ENCODE results near the gene RAB37. TPM values are rescaled to one million over a fixed set of nuclear protein-coding genes. Genes with fewer than 3 reads are reported as not detected.

RAB37 gene
- total and polyA plus RNA-seq, 2 of the 13 experiments (the other 11 are each of a cell fraction or from before 2014, with no cell fraction given) = 0.91 to 3.7 TPM

- TF ChIP-seq ZNF331 (CRISPR knock-in tag; IDR thresholded peaks at IDR 0.05) (peak; percentile 82; the same call in 1 of the 2 replicates), ZNF441 (CRISPR knock-in tag; IDR thresholded peaks at IDR 0.05; ENCODE audit: borderline replicate concordance) (peak; percentile 78; the same call in 1 of the 2 replicates), ZNF841 (CRISPR knock-in tag; IDR thresholded peaks at IDR 0.05; ENCODE audit: borderline replicate concordance) (no peak), KDM4B (CRISPR knock-in tag; IDR thresholded peaks at IDR 0.05) (peak; percentile 74; the same call in 1 of the 2 replicates), SIN3B (IDR thresholded peaks at IDR 0.05; ENCODE audit: low read length) (peak; percentile 58), ZNF101 (CRISPR knock-in tag; IDR thresholded peaks at IDR 0.05; ENCODE audit: borderline replicate concordance, low read depth) (no peak), ARNTL (CRISPR knock-in tag; IDR thresholded peaks at IDR 0.05) (peak; percentile 53; the same call in 1 of the 2 replicates), ZNF317 (CRISPR knock-in tag; IDR thresholded peaks at IDR 0.05) (no peak), HNF4A (CRISPR knock-in tag; IDR thresholded peaks at IDR 0.05) (no peak), MED1 (CRISPR knock-in tag; IDR thresholded peaks at IDR 0.05) (peak; percentile 44; the same call in 1 of the 2 replicates), ZNF780A (CRISPR knock-in tag; IDR thresholded peaks at IDR 0.05) (0 out of 2 replicates have a peak, but pooled peaks have one; percentile 22), SIX4 (CRISPR knock-in tag; IDR thresholded peaks at IDR 0.05) (peak; percentile 51; the same call in 1 of the 2 replicates), ATF1 (CRISPR knock-in tag; IDR thresholded peaks at IDR 0.05) (no peak), PITX1 (CRISPR knock-in tag; IDR thresholded peaks at IDR 0.05) (peak; percentile 53; the same call in 1 of the 2 replicates), U2AF1 (optimal IDR thresholded peaks at IDR 0.05; ENCODE audit: low read depth, low read length) (peak; percentile 58), ZNF350 (CRISPR knock-in tag; IDR thresholded peaks at IDR 0.05; ENCODE audit: borderline replicate concordance, low read depth) (0 out of 2 replicates have a peak, but pooled peaks have one; percentile 29), ZNF777 (CRISPR knock-in tag; IDR thresholded peaks at IDR 0.05) (0 out of 2 replicates have a peak, but pooled peaks have one; percentile 24), KIAA2018 (CRISPR knock-in tag; IDR thresholded peaks at IDR 0.05; ENCODE audit: borderline replicate concordance) (no peak), DZIP1 (CRISPR knock-in tag; IDR thresholded peaks at IDR 0.05) (peak; percentile 83; the same call in 1 of the 2 replicates)
Measured at GRCh38 chr17:74776044-74776962, 39.2 kb downstream of the RAB37 start, which contains the start of gene NAT9 (continued).

Measured in HepG2 (cell line).